HEK293 (cell line): ENCODE measurements around the gene SERTAD3.
"Not testable (repeated sequence)": the region's sequence is repeated elsewhere in the genome, so short reads cannot be mapped to it uniquely, and the experiment has no call there.

Source experiments
- CTCF ChIA-PET: fragments of 350-600 bp; formaldehyde crosslinking; extraction: SDS; loops from one replicate; lab custom pipeline; 2021; ENCODE audit warnings: antibody characterized with exemption; lab: Yijun Ruan, JAX
- POLR2A ChIA-PET: fragments of 300-600 bp; formaldehyde crosslinking; extraction: SDS; loops from one replicate; lab custom pipeline; 2020; ENCODE audit warnings: antibody characterized with exemption, inconsistent platforms; lab: Yijun Ruan, JAX
- H3K27ac ChIP-seq: fragments of 200-500 bp; sonication (Bioruptor generic); 2 replicates; pipeline ENCODE4 v1.5.1; 2014; ENCODE audit warnings: low read depth, low read length, control low read depth, inconsistent platforms; ENCODE audit errors: extremely low read depth
- H3K36me3 ChIP-seq, 2 experiments: fragments of 200-500 bp in 1 of 2; sonication (Bioruptor generic) in 1 of 2; 1 replicate in 1 of 2; 2 replicates in 1 of 2; pipeline ENCODE4 v1.5.1; 2014 to 2017; ENCODE audit warnings: inconsistent platforms in 2 of 2, low read length in 2 of 2; ENCODE audit not compliant: control insufficient read depth in 2 of 2, insufficient read depth in 1 of 2
- H3K4me1 ChIP-seq: fragments of 200-500 bp; sonication (Bioruptor generic); 2 replicates; pipeline ENCODE4 v1.5.1; 2014; ENCODE audit warnings: mild to moderate bottlenecking, low read length, inconsistent platforms; ENCODE audit not compliant: control insufficient read depth, insufficient read depth
- H3K4me3 ChIP-seq: 2 replicates; pipeline ENCODE4 v1.5.1; 2011; ENCODE audit warnings: low read depth, mild to moderate bottlenecking, control low read depth, low read length, moderate library complexity
- H3K9me3 ChIP-seq: fragments of 200-500 bp; sonication (Bioruptor generic); 2 replicates; pipeline ENCODE4 v1.5.1; 2014; ENCODE audit warnings: low read depth, low read length, inconsistent platforms; ENCODE audit not compliant: control insufficient read depth, insufficient read depth
- EGR2 ChIP-seq: fragments of 450-650 bp; formaldehyde crosslinking; IDR thresholded peaks from 2 replicates; pipeline ENCODE4 v1.5.1; 2016; ENCODE audit warnings: low read depth, missing biosample characterization, missing genetic modification characterization
- HOXA7 ChIP-seq: sonication (generic); formaldehyde crosslinking; IDR thresholded peaks from 2 replicates; pipeline ENCODE4 v1.8.1; 2022; ENCODE audit warnings: missing genetic modification reagents, borderline replicate concordance
- PRDM1 ChIP-seq: fragments of 450-650 bp; formaldehyde crosslinking; IDR thresholded peaks from 2 replicates; pipeline ENCODE4; 2016; ENCODE audit warnings: missing biosample characterization, missing genetic modification characterization
- WT1 ChIP-seq: fragments of 450-650 bp; formaldehyde crosslinking; IDR thresholded peaks from 2 replicates; pipeline ENCODE4 v1.5.1; 2016; ENCODE audit warnings: missing biosample characterization, missing genetic modification characterization
- ZBTB21 ChIP-seq: fragments of 450-650 bp; formaldehyde crosslinking; IDR thresholded peaks from 2 replicates; pipeline ENCODE4 v1.5.1; 2017; ENCODE audit warnings: missing biosample characterization, missing genetic modification characterization
- ZBTB48 ChIP-seq: fragments of 450-650 bp; formaldehyde crosslinking; IDR thresholded peaks from 2 replicates; pipeline ENCODE4 v1.5.1; 2016; ENCODE audit warnings: missing biosample characterization, missing genetic modification characterization
- ZFHX2 ChIP-seq: fragments of 450-650 bp; formaldehyde crosslinking; conservative IDR thresholded peaks from 2 replicates; pipeline ENCODE4 v1.5.1; 2016; ENCODE audit warnings: missing biosample characterization, missing genetic modification characterization
- ZNF121 ChIP-seq: fragments of 450-650 bp; formaldehyde crosslinking; IDR thresholded peaks from 2 replicates; pipeline ENCODE4 v1.5.1; 2016; ENCODE audit warnings: missing biosample characterization, missing genetic modification characterization
- ZNF211 ChIP-seq: fragments of 450-650 bp; formaldehyde crosslinking; IDR thresholded peaks from 2 replicates; pipeline ENCODE4 v1.5.1; 2016; ENCODE audit warnings: low read depth, missing biosample characterization, missing genetic modification characterization
- ZNF248 ChIP-seq: fragments of 450-650 bp; formaldehyde crosslinking; IDR thresholded peaks from 2 replicates; pipeline ENCODE4 v1.5.1; 2017; ENCODE audit warnings: missing biosample characterization, missing genetic modification characterization
- ZNF366 ChIP-seq: fragments of 450-650 bp; formaldehyde crosslinking; conservative IDR thresholded peaks from 2 replicates; pipeline ENCODE4 v1.5.1; 2016; ENCODE audit warnings: missing biosample characterization, missing genetic modification characterization
- ZNF394 ChIP-seq: fragments of 450-650 bp; formaldehyde crosslinking; IDR thresholded peaks from 2 replicates; pipeline ENCODE4 v1.5.1; 2016; ENCODE audit warnings: missing biosample characterization, missing genetic modification characterization, mild to moderate bottlenecking, moderate library complexity, borderline replicate concordance
- ZNF600 ChIP-seq: fragments of 450-650 bp; formaldehyde crosslinking; IDR thresholded peaks from 2 replicates; pipeline ENCODE4 v1.5.1; 2016; ENCODE audit warnings: missing biosample characterization, missing genetic modification characterization
- ZNF629 ChIP-seq: fragments of 450-650 bp; formaldehyde crosslinking; IDR thresholded peaks from 2 replicates; pipeline ENCODE4 v1.5.1; 2017; ENCODE audit warnings: missing biosample characterization, missing genetic modification characterization
- ZSCAN5A ChIP-seq: fragments of 450-650 bp; formaldehyde crosslinking; IDR thresholded peaks from 2 replicates; pipeline ENCODE4 v1.5.1; 2016; ENCODE audit warnings: missing biosample characterization, missing genetic modification characterization
- TF ChIP-seq, protein P1 (sequence below): fragments of 450-650 bp; formaldehyde crosslinking; IDR thresholded peaks from 2 replicates; pipeline ENCODE4 v1.5.1; 2016; ENCODE audit warnings: missing biosample characterization, missing genetic modification characterization, low read depth

The SERTAD3 gene

GRCh38 chr19:40458597-40458974 lies 14.5 kb upstream of the SERTAD3 start:
- Histone ChIP-seq H3K4me3 (no peak overlapping the region), H3K9me3 (no peaks in the 10 kb centered on the region), H3K27ac (no peak overlapping the region), H3K36me3 (peaks cover 3 to 13% of the 10 kb centered on the region in 2 experiments; a peak in 2 of 3 replicates), H3K4me1 (no peaks in the 10 kb centered on the region)
- TF ChIP-seq ZNF211 (tag by site-specific recombination) = no peak
- TF ChIP-seq ZNF121 (tag by site-specific recombination) = peak; percentile 92
- ChIA-PET CTCF (interaction anchor here (0.6 to 0.9 kb wide), 4 partner anchors 32 to 1401 kb away, joined by 3 to 4 read pairs (median 4); partner anchors contain the start of gene RPS19), POLR2A (no interaction called here)

DNA sequence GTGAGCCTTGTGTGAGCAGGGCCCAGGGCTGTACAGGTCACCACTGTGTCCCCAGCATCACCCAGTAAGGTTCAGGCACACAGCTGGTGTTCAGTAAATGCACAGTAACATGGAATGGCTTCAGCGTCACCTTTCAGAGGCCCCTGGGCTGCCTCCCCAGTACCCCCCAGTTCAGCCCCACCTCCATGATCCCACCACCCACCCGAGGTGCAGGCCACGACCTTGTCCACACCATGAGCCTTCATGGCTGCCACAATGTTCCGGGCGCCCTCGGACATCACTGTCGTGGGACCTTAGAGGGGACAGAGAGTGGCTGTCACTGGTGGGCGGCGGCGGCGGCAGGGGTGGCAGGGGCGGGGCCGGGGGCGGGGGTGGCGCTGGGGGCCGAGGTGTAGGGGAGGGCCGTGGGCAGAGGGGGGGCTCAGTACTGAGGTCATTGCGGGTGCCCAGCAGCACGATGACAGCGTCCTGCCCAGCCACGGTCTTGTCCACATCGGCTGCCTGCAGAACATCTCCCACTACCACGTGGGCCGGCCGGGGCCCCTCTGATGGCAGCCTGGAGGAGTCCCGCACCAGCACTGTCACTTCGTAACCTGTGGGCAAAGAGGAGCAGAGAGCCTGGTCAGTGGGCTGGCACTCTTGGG lies 13.9 kb upstream of the SERTAD3 start:
- Histone ChIP-seq H3K36me3 (peaks cover 3 to 13% of the 10 kb centered on the region in 2 experiments; a peak in 2 of 3 replicates), H3K9me3 (no peaks in the 10 kb centered on the region; the same call in 1 of the 2 replicates), H3K4me3 (no peak overlapping the region), H3K4me1 (no peaks in the 10 kb centered on the region), H3K27ac (no peak overlapping the region)
- TF ChIP-seq WT1 (no peak), ZNF600 (tag by site-specific recombination) (peak; percentile 51; the same call in 1 of the 2 replicates), ZFHX2 (tag by site-specific recombination) (0 out of 2 replicates have a peak, but pooled peaks have one; percentile 22), ZNF366 (no peak), ZSCAN5A (tag by site-specific recombination) (no peak)
- TF ChIP-seq, all 188 proteins: peak for 2
- CTCF ChIA-PET = interaction anchor here (0.6 to 0.9 kb wide), 3 partner anchors 32 to 1402 kb away, joined by 3 to 4 read pairs (median 3); partner anchors contain the start of gene RPS19
- POLR2A ChIA-PET = interaction anchor here (1.5 kb wide), 1 partner anchor 93 kb away, joined by 3 read pairs; no protein-coding TSS in a partner anchor

GRCh38 chr19:40457048-40457447 lies 12.9 kb upstream of the SERTAD3 start:
- Histone ChIP-seq H3K36me3 (peaks cover 3 to 13% of the 10 kb centered on the region in 2 experiments; a peak in 2 of 3 replicates), H3K9me3 (no peaks in the 10 kb centered on the region; the same call in 1 of the 2 replicates), H3K27ac (no peak overlapping the region), H3K4me1 (no peaks in the 10 kb centered on the region), H3K4me3 (no peak overlapping the region)
- POLR2A ChIA-PET = interaction anchor here (1.5 kb wide), 1 partner anchor 92 kb away, joined by 3 read pairs; no protein-coding TSS in a partner anchor
- TF ChIP-seq HOXA7 (CRISPR knock-in tag) = no peak
- peak; percentile 64; the same call in 1 of the 2 replicates for TF ChIP-seq PRDM1 (tag by site-specific recombination)
- CTCF ChIA-PET = interaction anchor here (0.6 to 7.1 kb wide), 4 partner anchors 7 to 106 kb away, joined by 3 to 98 read pairs (median 3); partner anchors contain the start of gene BLVRB

- H3K27ac ChIP-seq, H3K4me1 ChIP-seq, H3K4me3 ChIP-seq, H3K9me3 ChIP-seq: not testable (repeated sequence)
- H3K36me3 ChIP-seq = peaks cover 13 to 22% of the 10 kb centered on the region in 2 experiments; a peak in 2 of 3 replicates
- TF ChIP-seq ZBTB21 (tag by site-specific recombination) (0 out of 2 replicates have a peak, but pooled peaks have one; percentile 40), ZNF394 (peak; percentile 59; the same call in 1 of the 2 replicates), ZBTB48 (peak; percentile 40; the same call in 1 of the 2 replicates), EGR2 (tag by site-specific recombination) (peak; percentile 70; the same call in 1 of the 2 replicates), ZNF248 (tag by site-specific recombination) (0 out of 2 replicates have a peak, but pooled peaks have one; percentile 41), ZFHX2 (tag by site-specific recombination) (peak; percentile 76), ZNF629 (tag by site-specific recombination) (peak; percentile 67; the same call in 1 of the 2 replicates)
- TF ChIP-seq, protein P1, sequence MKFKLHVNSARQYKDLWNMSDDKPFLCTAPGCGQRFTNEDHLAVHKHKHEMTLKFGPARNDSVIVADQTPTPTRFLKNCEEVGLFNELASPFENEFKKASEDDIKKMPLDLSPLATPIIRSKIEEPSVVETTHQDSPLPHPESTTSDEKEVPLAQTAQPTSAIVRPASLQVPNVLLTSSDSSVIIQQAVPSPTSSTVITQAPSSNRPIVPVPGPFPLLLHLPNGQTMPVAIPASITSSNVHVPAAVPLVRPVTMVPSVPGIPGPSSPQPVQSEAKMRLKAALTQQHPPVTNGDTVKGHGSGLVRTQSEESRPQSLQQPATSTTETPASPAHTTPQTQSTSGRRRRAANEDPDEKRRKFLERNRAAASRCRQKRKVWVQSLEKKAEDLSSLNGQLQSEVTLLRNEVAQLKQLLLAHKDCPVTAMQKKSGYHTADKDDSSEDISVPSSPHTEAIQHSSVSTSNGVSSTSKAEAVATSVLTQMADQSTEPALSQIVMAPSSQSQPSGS = peak; percentile 94
- CTCF ChIA-PET = interaction anchor here (0.6 to 7.1 kb wide), 14 partner anchors 8 to 218 kb away, joined by 3 to 98 read pairs (median 4); partner anchors contain the start of gene BLVRB
- POLR2A ChIA-PET = interaction anchor here (0.6 to 5.1 kb wide), 4 partner anchors 10 to 119 kb away, joined by 4 to 34 read pairs (median 12); partner anchors contain the start of genes BLVRB and SERTAD3
These were observed 9.8 kb upstream of the SERTAD3 start for GRCh38 chr19:40453943-40454342.
